ENCODE results near the gene SPON1.
"Not testable (repeated sequence)": the region's sequence is repeated elsewhere in the genome, so short reads cannot be mapped to it uniquely, and the experiment has no call there.

Gene SPON1

DNA sequence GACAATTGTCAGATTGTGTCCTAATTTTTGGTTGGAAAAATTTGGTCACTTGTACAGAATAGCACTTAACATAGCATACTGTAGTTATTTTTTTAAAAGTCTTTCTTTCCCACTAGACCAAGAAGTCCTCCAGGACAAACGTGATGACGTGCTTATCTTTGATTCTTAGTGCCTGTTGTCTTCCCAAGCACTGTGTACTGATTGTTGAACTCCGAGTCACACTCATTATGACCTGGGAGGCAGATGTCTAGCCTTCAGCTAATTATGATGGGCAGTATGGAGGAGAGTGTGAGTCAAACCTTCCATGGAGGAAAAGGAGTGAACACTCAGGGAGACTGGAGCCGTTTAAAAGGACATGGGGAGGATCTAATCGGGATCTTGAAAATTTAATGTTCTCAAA, 119.8 kb downstream of the SPON1 start:
- TF ChIP-seq CTCF (IDR thresholded peaks at IDR 0.05; ENCODE audit: low read length) (no peak), EZH2 (IDR thresholded peaks at IDR 0.05; ENCODE audit: borderline replicate concordance, low read length) (no peak)
- no peaks in the 10 kb centered on the region for H3K79me2 ChIP-seq (ENCODE audit: insufficient read depth, low read length)
- H3K4me1 ChIP-seq (ENCODE audit: insufficient read depth, low read length, severe bottlenecking), result no peaks in the 10 kb centered on the region
- H2AFZ ChIP-seq (ENCODE audit: low read length), result no peak overlapping the region
- no peak overlapping the region for H3K27ac ChIP-seq (ENCODE audit: low read depth, low read length, poor library complexity, severe bottlenecking)
- H3K36me3 ChIP-seq (ENCODE audit: insufficient read depth, low read length), result no peaks in the 10 kb centered on the region
- no peak overlapping the region for H3K4me3 ChIP-seq (ENCODE audit: low read depth, low read length, poor library complexity, severe bottlenecking)
- no peaks in the 10 kb centered on the region for H3F3A ChIP-seq (ENCODE audit: insufficient read depth, low read length)
- H3K9me3 ChIP-seq (ENCODE audit: low read length), result no peaks in the 10 kb centered on the region
- H3K9me2 ChIP-seq (ENCODE audit: low read depth, low read length), result no peaks in the 10 kb centered on the region
- H3K9ac ChIP-seq (ENCODE audit: low read length), result no peak overlapping the region
- no peaks in the 10 kb centered on the region for H4K20me1 ChIP-seq (ENCODE audit: insufficient read depth, low read length)
- no peaks in the 10 kb centered on the region for H3K27me3 ChIP-seq (ENCODE audit: insufficient read depth, low read length)
- H3K4me2 ChIP-seq (ENCODE audit: low read length), result no peak overlapping the region

DNA sequence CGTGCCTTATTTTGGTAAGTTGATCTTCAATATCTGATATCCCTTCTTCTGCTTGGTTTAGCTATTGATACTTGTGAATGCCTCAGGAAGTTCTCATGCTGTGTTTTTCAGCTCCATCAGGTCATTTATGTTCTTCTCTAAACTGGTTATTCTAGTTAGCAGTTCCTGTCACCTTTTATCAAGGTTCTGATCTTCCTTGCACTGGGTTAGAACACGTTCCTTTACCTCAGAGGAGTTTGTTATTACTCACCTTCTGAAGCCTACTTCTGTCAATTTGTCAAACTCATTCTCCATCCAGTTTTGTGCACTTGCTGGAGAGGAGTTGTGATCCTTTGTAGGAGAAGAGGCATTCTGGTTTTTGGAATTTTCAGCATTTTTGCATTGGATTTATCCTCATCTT, 126.3 kb downstream of the SPON1 start:
- not testable (repeated sequence) for H3K27me3 ChIP-seq (ENCODE audit: insufficient read depth, low read length); H3K4me2 ChIP-seq (ENCODE audit: low read length); H2AFZ ChIP-seq (ENCODE audit: low read length); H3F3A ChIP-seq (ENCODE audit: insufficient read depth, low read length); H3K4me1 ChIP-seq (ENCODE audit: insufficient read depth, low read length, severe bottlenecking); H3K4me3 ChIP-seq (ENCODE audit: low read depth, low read length, poor library complexity, severe bottlenecking); H3K9me2 ChIP-seq (ENCODE audit: low read depth, low read length); H3K9ac ChIP-seq (ENCODE audit: low read length); H4K20me1 ChIP-seq (ENCODE audit: insufficient read depth, low read length); H3K9me3 ChIP-seq (ENCODE audit: low read length); H3K79me2 ChIP-seq (ENCODE audit: insufficient read depth, low read length); H3K27ac ChIP-seq (ENCODE audit: low read depth, low read length, poor library complexity, severe bottlenecking); H3K36me3 ChIP-seq (ENCODE audit: insufficient read depth, low read length)

GRCh38 chr11:14089690-14090462, 127.4 kb downstream of the SPON1 start:
- no peak overlapping the region for H3K9ac ChIP-seq (ENCODE audit: low read length)
- H4K20me1 ChIP-seq (ENCODE audit: insufficient read depth, low read length), result no peaks in the 10 kb centered on the region
- no peaks in the 10 kb centered on the region for H3K9me3 ChIP-seq (ENCODE audit: low read length)
- TF ChIP-seq CTCF (IDR thresholded peaks at IDR 0.05; ENCODE audit: low read length), result no peak
- TF ChIP-seq EZH2 (IDR thresholded peaks at IDR 0.05; ENCODE audit: borderline replicate concordance, low read length), result no peak
- H3K4me2 ChIP-seq (ENCODE audit: low read length), result no peak overlapping the region
- H3K27ac ChIP-seq (ENCODE audit: low read depth, low read length, poor library complexity, severe bottlenecking), result no peak overlapping the region
- no peaks in the 10 kb centered on the region for H3K9me2 ChIP-seq (ENCODE audit: low read depth, low read length)
- no peak overlapping the region for H2AFZ ChIP-seq (ENCODE audit: low read length)
- H3K4me3 ChIP-seq (ENCODE audit: low read depth, low read length, poor library complexity, severe bottlenecking), result no peak overlapping the region
- no peaks in the 10 kb centered on the region for H3K79me2 ChIP-seq (ENCODE audit: insufficient read depth, low read length)
- H3K36me3 ChIP-seq (ENCODE audit: insufficient read depth, low read length), result no peaks in the 10 kb centered on the region
- H3K4me1 ChIP-seq (ENCODE audit: insufficient read depth, low read length, severe bottlenecking), result no peaks in the 10 kb centered on the region
- H3F3A ChIP-seq (ENCODE audit: insufficient read depth, low read length), result no peaks in the 10 kb centered on the region
- H3K27me3 ChIP-seq (ENCODE audit: insufficient read depth, low read length), result no peaks in the 10 kb centered on the region

DNA sequence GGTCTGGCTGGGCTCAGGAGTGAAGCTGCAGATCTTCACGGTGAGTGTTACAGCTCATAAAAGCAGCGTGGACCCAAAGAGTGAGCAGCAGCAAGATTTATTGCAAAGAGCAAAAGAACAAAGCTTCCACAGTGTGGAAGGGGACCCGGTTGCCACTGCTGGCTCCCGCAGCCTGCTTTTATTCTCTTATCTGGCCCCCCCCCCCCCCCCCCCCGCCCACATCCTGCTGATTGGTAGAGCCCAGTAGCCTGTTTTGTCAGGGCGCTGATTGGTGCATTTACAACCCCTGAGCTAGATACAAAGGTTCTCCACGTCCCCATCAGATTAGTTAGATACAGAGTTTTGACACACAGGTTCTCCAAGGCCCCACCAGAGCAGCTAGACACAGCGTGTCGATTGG, 128.1 kb downstream of the SPON1 start:
- H3K9me2 ChIP-seq (ENCODE audit: low read depth, low read length); H2AFZ ChIP-seq (ENCODE audit: low read length); H3K36me3 ChIP-seq (ENCODE audit: insufficient read depth, low read length); H3K4me3 ChIP-seq (ENCODE audit: low read depth, low read length, poor library complexity, severe bottlenecking); H4K20me1 ChIP-seq (ENCODE audit: insufficient read depth, low read length); H3K4me2 ChIP-seq (ENCODE audit: low read length); H3K79me2 ChIP-seq (ENCODE audit: insufficient read depth, low read length); H3K27me3 ChIP-seq (ENCODE audit: insufficient read depth, low read length); H3K4me1 ChIP-seq (ENCODE audit: insufficient read depth, low read length, severe bottlenecking); H3K9me3 ChIP-seq (ENCODE audit: low read length); H3F3A ChIP-seq (ENCODE audit: insufficient read depth, low read length); H3K9ac ChIP-seq (ENCODE audit: low read length); H3K27ac ChIP-seq (ENCODE audit: low read depth, low read length, poor library complexity, severe bottlenecking): not testable (repeated sequence)

Data from OCI-LY1 (cell line).